ENCODE data around the gene TUBB2B.

TUBB2B gene

DNA sequence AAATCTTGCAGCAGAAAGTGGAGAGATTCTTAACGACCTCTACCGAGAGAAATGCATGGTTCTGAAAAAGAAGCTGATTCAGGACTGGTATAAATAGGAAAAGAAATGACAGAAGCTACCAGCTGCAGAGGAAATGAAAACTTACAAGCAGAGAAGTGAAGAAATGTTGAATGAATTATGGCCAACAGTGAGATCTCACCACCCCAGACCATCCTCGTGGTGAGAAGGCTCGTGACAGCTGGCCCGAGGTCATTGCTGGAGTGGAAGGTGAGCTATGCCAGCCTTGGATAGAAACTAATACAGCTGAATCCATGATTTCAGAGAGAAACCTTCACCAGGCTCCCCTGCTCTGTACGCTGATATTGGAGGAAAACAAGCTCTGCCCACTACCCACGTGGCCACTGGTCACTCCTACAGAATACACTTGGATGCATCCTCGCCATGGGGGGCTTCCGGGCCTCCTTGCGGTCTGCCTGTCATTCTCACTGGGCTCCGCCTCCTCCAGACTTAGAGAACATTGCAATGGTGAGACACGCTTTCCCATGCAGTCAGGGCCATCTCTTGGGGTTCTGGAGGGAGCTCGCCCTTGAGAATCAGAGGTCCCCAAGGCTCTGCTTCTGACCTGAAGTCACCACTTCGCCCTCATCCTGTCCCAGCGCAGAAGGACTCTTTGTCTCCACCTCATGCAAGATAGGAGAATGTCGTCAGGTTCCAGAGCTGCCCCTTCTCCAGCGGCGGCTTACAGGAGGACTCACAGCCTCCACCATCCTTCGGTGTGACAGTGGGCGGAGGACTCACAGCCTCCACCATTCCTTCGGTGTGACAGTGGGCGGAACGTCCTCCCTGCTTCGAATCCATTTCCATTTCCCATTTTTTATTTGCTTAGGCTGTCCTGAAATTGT lies 10.6 kb upstream of the TUBB2B start:
- DNase-seq (ENCODE audit: extremely low read depth, low read depth), result no peak
- TF ChIP-seq, protein P1, sequence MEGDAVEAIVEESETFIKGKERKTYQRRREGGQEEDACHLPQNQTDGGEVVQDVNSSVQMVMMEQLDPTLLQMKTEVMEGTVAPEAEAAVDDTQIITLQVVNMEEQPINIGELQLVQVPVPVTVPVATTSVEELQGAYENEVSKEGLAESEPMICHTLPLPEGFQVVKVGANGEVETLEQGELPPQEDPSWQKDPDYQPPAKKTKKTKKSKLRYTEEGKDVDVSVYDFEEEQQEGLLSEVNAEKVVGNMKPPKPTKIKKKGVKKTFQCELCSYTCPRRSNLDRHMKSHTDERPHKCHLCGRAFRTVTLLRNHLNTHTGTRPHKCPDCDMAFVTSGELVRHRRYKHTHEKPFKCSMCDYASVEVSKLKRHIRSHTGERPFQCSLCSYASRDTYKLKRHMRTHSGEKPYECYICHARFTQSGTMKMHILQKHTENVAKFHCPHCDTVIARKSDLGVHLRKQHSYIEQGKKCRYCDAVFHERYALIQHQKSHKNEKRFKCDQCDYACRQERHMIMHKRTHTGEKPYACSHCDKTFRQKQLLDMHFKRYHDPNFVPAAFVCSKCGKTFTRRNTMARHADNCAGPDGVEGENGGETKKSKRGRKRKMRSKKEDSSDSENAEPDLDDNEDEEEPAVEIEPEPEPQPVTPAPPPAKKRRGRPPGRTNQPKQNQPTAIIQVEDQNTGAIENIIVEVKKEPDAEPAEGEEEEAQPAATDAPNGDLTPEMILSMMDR (IDR thresholded peaks at IDR 0.05; ENCODE audit: low read depth, low read length), result no peak

DNA sequence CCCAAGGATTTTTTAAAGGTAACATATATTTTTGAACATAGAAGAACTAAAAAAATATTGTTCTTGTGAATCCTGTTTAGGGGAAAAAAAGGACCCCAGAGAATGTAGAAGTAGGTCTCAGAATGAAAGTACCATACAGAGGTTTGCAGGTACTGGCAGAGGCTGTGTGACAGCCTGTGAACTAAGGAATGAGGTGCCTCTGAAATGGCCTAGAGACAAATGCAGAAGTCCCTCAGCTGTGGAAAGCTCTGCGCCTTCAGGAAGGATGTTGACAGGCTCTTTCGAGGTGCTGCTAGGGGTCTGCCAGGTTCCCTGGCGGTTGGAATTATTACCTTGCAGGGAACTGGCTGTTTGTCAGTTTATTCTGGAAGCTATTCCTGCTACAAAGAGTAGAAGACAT lies 8.6 kb upstream of the TUBB2B start:
- DNase-seq (ENCODE audit: extremely low read depth, low read depth), result no peak
- TF ChIP-seq, protein P1 (IDR thresholded peaks at IDR 0.05; ENCODE audit: low read depth, low read length), result no peak

DNA sequence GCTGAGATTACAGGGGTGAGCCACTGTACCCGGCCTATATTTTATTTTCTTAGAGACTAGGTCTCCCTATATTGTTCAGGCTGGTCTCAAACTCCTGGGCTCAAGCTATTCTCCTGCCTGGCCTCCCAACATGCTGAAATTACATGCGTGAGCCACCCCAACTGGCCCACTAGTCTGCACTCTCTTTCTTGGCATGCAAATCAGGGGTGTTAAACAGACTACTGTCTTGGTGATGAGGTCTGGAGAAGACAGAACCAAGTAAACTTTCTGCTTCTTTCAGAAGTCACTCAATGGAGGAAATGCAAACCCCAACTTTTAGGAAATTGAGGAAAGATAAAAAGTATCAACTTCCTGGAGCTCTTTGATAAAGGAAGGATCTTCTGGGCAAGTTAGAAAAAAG lies 8.0 kb upstream of the TUBB2B start:
- TF ChIP-seq, protein P1 (IDR thresholded peaks at IDR 0.05; ENCODE audit: low read depth, low read length), result no peak
- DNase-seq (ENCODE audit: extremely low read depth, low read depth), result no peak

DNA sequence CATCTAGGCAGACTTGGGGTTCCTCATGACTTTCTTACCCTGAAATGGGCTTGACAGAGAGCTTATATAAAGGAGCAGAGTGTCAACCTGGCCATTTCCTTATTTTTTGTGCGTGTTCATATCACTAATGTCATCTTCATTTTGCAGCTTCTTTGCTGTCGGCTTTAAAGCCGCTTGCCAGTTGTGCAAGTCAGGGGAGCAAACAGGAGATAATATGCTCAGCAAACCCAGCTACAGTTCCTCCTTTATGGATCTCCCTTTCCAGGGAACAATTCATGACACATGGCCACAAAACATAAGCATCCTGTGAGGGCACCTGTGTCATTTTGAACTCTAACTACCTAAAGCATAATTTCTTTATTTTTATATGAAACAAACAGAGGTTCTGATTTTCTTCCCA lies 6.5 kb upstream of the TUBB2B start:
- DNase-seq (ENCODE audit: extremely low read depth, low read depth), result no peak
- TF ChIP-seq, protein P1 (IDR thresholded peaks at IDR 0.05; ENCODE audit: low read depth, low read length), result no peak

DNA sequence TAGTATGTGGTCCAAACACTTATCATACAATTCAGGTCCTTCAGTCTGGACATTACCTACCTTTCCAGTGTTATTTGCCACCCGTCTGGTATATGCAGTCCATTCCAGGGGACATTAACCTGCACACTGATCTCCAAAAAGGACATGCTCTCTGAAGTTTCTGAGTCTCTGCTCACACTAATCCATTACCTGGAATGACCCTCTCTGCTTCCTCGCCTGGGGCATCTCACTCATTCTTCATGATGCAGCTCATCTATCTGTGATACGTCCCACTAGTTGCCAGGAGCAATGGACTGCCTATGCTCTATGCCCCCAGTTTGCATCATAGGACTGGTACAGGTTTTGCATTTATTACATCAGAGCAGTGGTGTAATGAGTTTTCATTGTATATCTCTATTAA lies 5.9 kb upstream of the TUBB2B start:
- no peak for DNase-seq (ENCODE audit: extremely low read depth, low read depth)
- TF ChIP-seq, protein P1 (IDR thresholded peaks at IDR 0.05; ENCODE audit: low read depth, low read length), result no peak

DNA sequence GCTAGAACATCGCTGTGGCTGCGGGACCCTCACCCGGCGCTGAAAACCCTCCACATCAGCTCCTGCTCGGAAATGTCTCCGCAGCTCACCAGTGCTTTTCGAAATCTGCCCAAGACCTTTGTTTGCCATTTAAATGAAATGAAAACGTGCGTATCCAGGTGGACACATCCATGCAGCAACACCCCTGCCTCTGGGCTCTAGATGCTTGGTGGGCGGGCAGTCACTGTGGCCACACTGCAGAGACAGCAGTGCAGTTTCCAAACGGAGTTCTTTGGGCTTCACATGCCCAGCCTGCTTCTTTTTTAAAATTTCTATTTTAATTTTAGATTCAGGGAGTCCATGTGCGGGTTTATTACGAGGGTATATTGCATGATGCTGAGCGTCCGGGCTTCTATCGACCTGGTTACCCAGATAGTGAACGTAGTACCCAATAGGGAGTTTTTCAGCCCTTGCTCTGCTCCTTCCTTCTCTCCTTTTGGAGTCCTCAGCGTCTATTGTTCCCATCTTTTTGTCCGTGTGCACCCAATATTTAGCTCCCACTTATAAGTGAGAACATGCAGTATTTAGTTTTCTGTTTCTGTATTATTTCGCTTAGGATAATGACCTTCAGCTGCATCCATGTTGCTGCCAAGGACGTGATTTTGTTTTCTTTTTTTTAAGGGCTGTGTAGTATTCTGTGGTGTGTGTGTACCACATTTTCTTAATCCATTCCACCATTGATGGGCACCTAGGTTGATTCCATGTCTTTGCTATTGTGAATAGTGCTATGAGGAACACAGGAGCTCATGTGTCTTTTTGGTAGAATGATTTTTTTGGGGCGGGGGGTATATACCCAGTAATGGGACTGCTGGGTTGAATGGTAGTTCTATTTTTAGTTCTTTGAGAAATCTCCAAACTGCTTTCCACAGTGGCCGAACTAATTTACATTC lies 4.8 kb upstream of the TUBB2B start:
- DNase-seq (ENCODE audit: extremely low read depth, low read depth), result no peak
- TF ChIP-seq, protein P1 (IDR thresholded peaks at IDR 0.05; ENCODE audit: low read depth, low read length), result no peak

Measured in AG09319 (cell line).